Activated T-cell treated with anti-CD3 and anti-CD28 coated beads for 48 hours (primary cell): ENCODE measurements around the gene IZUMO1.
"Not testable (repeated sequence)": the region's sequence is repeated elsewhere in the genome, so short reads cannot be mapped to it uniquely, and the experiment has no call there.

ENCODE experiments used
- DNase-seq: peaks from one replicate; pipeline ENCODE4 v3.0.0-alpha.2; 2020; ENCODE audit warnings: low read depth

Gene IZUMO1

GRCh38 chr19:48737360-48737998 is 9.2 kb downstream of the IZUMO1 start:
- no peak for DNase-seq

GRCh38 chr19:48735031-48735615 is 11.6 kb downstream of the IZUMO1 start:
- no peak for DNase-seq

- no peak for DNase-seq
Measured at GRCh38 chr19:48734625-48735024, 12.1 kb downstream of the IZUMO1 start.

- no peak for DNase-seq
Measured at GRCh38 chr19:48731452-48731851, 15.3 kb downstream of the IZUMO1 start.

GRCh38 chr19:48728911-48729664 is 17.6 kb downstream of the IZUMO1 start:
- no peak for DNase-seq

GRCh38 chr19:48726556-48726955 is 20.2 kb downstream of the IZUMO1 start:
- DNase-seq: no peak

- no peak for DNase-seq
Measured at GRCh38 chr19:48724796-48725753, 21.6 kb downstream of the IZUMO1 start.

- no peak for DNase-seq
Measured at GRCh38 chr19:48722196-48722708, 24.5 kb downstream of the IZUMO1 start.

GRCh38 chr19:48720613-48721296 is 26.0 kb downstream of the IZUMO1 start:
- peak; percentile 88 for DNase-seq

GRCh38 chr19:48720251-48720612 is 26.5 kb downstream of the IZUMO1 start:
- DNase-seq: no peak

GRCh38 chr19:48719263-48720171 is 27.2 kb downstream of the IZUMO1 start, which contains the start of gene MAMSTR:
MAMSTR (minus strand) TSS chr19:48719725; CDS start chr19:48719031, 694 bp downstream.
- no peak for DNase-seq

- DNase-seq: no peak
Measured at GRCh38 chr19:48718711-48719231, 27.9 kb downstream of the IZUMO1 start.

GRCh38 chr19:48718106-48718505 is 28.6 kb downstream of the IZUMO1 start:
- not testable (repeated sequence) for DNase-seq

GRCh38 chr19:48716562-48717291 is 30.0 kb downstream of the IZUMO1 start:
- DNase-seq: no peak

GRCh38 chr19:48715681-48716171 is 31.0 kb downstream of the IZUMO1 start:
- DNase-seq: no peak

- DNase-seq: no peak
Measured at GRCh38 chr19:48714759-48715675, 31.7 kb downstream of the IZUMO1 start.

GRCh38 chr19:48713864-48714755 is 32.6 kb downstream of the IZUMO1 start:
- peak; percentile 98 for DNase-seq
